Left lung (tissue), 10 donors: ENCODE measurements around the gene CENPT. TPM values are rescaled to one million over a fixed set of nuclear protein-coding genes. Genes with fewer than 3 reads are reported as not detected.

ENCODE experiments used
- ATAC-seq: fragments of 200-7000 bp; cut with Tn5 transposase; one replicate; pipeline ENCODE4 v1.9.1; 2020; ENCODE audit warnings: moderate library complexity
- DNase-seq, 4 donors: peaks; one replicate each; pipeline ENCODE4 v3.0.0-alpha.2; 2013 to 2020
- H3K27ac ChIP-seq, 2 donors: fragments of 200-600 bp; sonication (generic) in 1 of 2; one replicate each; pipeline versions ENCODE4 v1.5.0 to v1.8.0; 2020 to 2021
- H3K27me3 ChIP-seq, 2 donors: fragments of 200-600 bp; sonication (generic) in 1 of 2; one replicate each; pipeline versions ENCODE4 v1.5.0 to v1.8.0; 2020 to 2021
- H3K36me3 ChIP-seq, 2 donors: fragments of 200-600 bp; sonication (generic) in 1 of 2; one replicate each; pipeline versions ENCODE4 v1.5.0 to v1.8.0; 2020 to 2021
- H3K4me1 ChIP-seq, 2 donors: fragments of 200-600 bp; one replicate each; pipeline ENCODE4 v1.8.0; 2021
- H3K4me3 ChIP-seq, 2 donors: fragments of 200-600 bp; sonication (generic) in 1 of 2; one replicate each; pipeline versions ENCODE4 v1.5.0 to v1.8.0; 2020 to 2021; ENCODE audit warnings: mild to moderate bottlenecking in 1 of 2
- H3K9me3 ChIP-seq, 2 donors: fragments of 200-600 bp; sonication (generic) in 1 of 2; one replicate each; pipeline versions ENCODE4 v1.5.0 to v1.8.0; 2020 to 2021
- intact Hi-C, 2 donors: fragments of 100-400 bp; cut with DNase I; formaldehyde crosslinking; loops; one replicate each; pipeline versions ENCODE4 v1.11.2 to v1.14.2; 2022
- polyA plus RNA-seq, 6 donors: library from polyadenylated mRNA; unstranded; fragments of 120-200 nt; gene quantifications; one replicate each; pipeline ENCODE4 v1.2.1, GENCODE V29; 2013; ENCODE audit not compliant: insufficient read length in 6 of 6
- total RNA-seq, 2 donors: library from RNA; stranded (reverse); fragmentation: NEBNext Ultra II Directional; extraction: Animal tissue kit (Norgen Biotek cat#: 25700); gene quantifications; one replicate each; pipeline ENCODE4 v1.2.1, GENCODE V29; 2021
- TF ChIP-seq, protein P1 (sequence below), 2 donors: fragments of 200-600 bp; sonication (generic) in 1 of 2; IDR thresholded peaks; one replicate each; pipeline versions ENCODE4 v1.5.0 to v1.8.0; 2021; ENCODE audit warnings: antibody characterized with exemption in 2 of 2
- donor health status: DM: no; HTN: yes; CAD: no.
- donor health status: DM: no; HTN: no; CAD: no.

Gene CENPT
- total and polyA plus RNA-seq, 8 donors = 30.8 to 62.6 (median 50.5) TPM

DNA sequence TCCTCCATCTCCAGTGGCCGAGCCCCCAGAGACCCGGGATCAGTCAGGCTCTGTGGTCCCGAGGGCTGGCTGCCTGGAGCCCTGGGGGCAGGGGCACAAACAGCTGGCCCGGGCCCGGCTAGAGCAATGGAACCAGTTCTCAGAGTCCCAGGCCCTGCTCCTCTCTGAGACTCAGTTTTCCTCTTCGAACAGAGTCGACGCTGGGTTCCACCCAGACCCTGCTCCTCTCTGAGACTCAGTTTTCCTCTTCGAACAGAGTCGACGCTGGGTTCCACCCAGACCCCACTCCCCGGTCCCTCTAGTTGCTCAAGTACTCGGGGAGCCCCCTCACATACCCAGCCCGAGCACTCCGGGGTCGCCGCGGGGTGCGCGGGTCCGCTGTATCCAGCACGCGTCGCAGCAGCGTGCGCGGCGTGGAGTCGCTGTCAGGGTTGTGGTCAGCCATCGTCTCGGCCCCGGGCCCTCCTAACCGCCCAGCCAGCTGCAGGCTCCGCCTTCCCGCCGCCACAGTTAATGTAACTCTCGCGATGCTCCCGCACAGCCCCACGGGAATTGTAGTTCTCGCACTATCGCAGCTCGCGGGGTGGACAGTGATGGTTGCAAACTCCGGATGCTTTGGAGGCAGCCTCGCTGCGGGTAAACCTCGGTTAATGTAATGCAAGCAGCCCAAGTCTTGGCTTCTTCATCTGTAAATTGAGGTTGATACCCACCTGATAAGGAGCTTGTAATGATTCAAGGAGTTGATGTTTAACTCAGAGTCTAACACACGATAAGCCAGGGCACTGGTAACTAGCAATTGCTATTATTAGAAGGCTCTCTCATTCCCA is 13.9 kb downstream of the CENPT start:
- H3K36me3 ChIP-seq = peaks cover 0 to 37% of the 10 kb centered on the region in 2 donors
- DNase-seq (peak; percentile 89 to 97 (median 93)), ATAC-seq (peak; percentile 100)
- H3K9me3 ChIP-seq = no peaks in the 10 kb centered on the region
- peaks cover 2 to 17% of the 10 kb centered on the region in 2 donors for H3K4me1 ChIP-seq
- TF ChIP-seq, protein P1, sequence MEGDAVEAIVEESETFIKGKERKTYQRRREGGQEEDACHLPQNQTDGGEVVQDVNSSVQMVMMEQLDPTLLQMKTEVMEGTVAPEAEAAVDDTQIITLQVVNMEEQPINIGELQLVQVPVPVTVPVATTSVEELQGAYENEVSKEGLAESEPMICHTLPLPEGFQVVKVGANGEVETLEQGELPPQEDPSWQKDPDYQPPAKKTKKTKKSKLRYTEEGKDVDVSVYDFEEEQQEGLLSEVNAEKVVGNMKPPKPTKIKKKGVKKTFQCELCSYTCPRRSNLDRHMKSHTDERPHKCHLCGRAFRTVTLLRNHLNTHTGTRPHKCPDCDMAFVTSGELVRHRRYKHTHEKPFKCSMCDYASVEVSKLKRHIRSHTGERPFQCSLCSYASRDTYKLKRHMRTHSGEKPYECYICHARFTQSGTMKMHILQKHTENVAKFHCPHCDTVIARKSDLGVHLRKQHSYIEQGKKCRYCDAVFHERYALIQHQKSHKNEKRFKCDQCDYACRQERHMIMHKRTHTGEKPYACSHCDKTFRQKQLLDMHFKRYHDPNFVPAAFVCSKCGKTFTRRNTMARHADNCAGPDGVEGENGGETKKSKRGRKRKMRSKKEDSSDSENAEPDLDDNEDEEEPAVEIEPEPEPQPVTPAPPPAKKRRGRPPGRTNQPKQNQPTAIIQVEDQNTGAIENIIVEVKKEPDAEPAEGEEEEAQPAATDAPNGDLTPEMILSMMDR (IDR thresholded peaks at IDR 0.05) = no peak
- intact Hi-C loops = no loop called here
- H3K4me3 ChIP-seq = peak overlapping the region; percentile 69 to 92
- H3K27ac ChIP-seq = peak overlapping the region in 1 of 2 donors; percentile 48
- no peaks in the 10 kb centered on the region for H3K27me3 ChIP-seq

DNA sequence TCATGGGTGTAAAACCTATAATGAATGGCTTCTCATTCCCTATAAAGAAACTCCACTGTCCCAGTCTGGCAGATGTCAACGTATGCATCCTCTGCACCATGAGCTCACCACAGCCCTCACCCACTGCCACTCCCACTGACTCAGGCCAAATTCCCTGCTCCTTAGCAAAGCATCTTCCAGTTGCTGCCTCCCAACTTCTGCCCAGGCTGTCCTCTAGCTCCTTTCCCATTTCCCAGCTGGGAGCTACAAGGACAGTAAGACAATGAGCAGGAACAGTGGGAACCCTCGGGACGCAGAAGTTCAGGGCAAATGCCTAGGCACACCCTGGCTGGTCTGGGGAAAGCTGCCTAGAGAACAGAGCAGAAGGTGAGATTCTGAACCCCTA is 14.5 kb downstream of the CENPT start:
- ATAC-seq (peak; percentile 18), DNase-seq (no peak)
- intact Hi-C loops = no loop called here
- Histone ChIP-seq H3K27me3 (no peaks in the 10 kb centered on the region), H3K4me3 (peak overlapping the region; percentile 69 to 92), H3K27ac (peak overlapping the region in 1 of 2 donors; percentile 48), H3K4me1 (peaks cover 2 to 17% of the 10 kb centered on the region in 2 donors), H3K9me3 (no peaks in the 10 kb centered on the region), H3K36me3 (peaks cover 0 to 43% of the 10 kb centered on the region in 2 donors)
- TF ChIP-seq, protein P1 (IDR thresholded peaks at IDR 0.05) = no peak

DNA sequence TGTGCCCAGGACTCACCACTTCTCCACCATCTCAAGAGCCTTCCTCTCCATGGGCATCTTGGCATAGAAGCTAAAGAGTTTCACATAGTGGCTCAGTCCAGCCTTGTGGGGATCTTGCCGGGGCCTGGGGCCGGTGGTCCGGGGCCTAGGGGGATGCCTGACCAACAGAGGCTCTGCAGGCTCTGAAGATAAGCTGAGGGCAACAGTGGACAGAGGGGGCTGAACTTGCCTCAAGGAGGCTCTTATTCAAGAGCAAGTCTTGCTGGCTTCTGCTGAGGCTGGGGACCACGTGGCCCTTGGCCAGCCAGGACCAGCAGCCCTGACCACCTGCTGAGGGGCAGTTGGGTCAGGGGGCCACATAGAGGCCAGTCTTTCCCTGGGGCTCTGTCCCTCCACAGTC is 18.8 kb downstream of the CENPT start:
- intact Hi-C loops = loop anchor here in 1 of 2 donors (10.0 kb wide), 1 partner anchor 154 kb away; no protein-coding TSS in a partner anchor
- H3K36me3 ChIP-seq = peaks cover 0 to 67% of the 10 kb centered on the region in 2 donors
- DNase-seq = peak in 1 of 4 donors; percentile 49

DNA sequence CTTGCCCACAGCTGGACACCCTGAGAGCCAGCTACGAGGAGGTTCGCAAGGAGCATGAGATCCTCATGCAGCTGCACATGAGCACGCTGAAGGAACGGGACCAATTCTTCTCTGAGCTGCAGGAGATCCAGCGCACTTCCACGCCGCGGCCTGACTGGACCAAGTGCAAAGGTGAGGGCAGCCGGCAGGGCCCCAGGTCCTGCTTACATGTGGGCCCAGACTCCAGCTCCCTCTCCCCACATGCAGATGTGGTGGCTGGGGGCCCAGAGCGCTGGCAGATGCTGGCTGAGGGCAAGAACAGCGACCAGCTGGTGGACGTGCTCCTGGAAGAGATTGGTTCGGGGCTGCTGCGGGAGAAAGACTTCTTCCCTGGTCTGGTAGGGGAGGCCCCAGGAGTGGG is 21.6 kb downstream of the CENPT start:
- ATAC-seq (no peak), DNase-seq (peak in 1 of 4 donors; percentile 79)
- no peaks in the 10 kb centered on the region for H3K27me3 ChIP-seq
- H3K36me3 ChIP-seq = peaks cover 0 to 53% of the 10 kb centered on the region in 2 donors
- H3K27ac ChIP-seq = no peak overlapping the region
- H3K9me3 ChIP-seq = no peaks in the 10 kb centered on the region
- TF ChIP-seq, protein P1 (IDR thresholded peaks at IDR 0.05) = no peak
- no peaks in the 10 kb centered on the region for H3K4me1 ChIP-seq
- no peak overlapping the region for H3K4me3 ChIP-seq
- intact Hi-C loops = loop anchor here in 1 of 2 donors (10.0 kb wide), 1 partner anchor 151 kb away; no protein-coding TSS in a partner anchor

More for the DNA sequence above, 18.8 kb downstream of the CENPT start:
- H3K4me3 ChIP-seq = no peak overlapping the region
- H3K27me3 ChIP-seq = no peaks in the 10 kb centered on the region
- H3K27ac ChIP-seq = no peak overlapping the region
- no peak for ATAC-seq
- no peaks in the 10 kb centered on the region for H3K9me3 ChIP-seq
- TF ChIP-seq, protein P1 (IDR thresholded peaks at IDR 0.05) = no peak
- peaks cover 2 to 13% of the 10 kb centered on the region in 2 donors for H3K4me1 ChIP-seq

DNA sequence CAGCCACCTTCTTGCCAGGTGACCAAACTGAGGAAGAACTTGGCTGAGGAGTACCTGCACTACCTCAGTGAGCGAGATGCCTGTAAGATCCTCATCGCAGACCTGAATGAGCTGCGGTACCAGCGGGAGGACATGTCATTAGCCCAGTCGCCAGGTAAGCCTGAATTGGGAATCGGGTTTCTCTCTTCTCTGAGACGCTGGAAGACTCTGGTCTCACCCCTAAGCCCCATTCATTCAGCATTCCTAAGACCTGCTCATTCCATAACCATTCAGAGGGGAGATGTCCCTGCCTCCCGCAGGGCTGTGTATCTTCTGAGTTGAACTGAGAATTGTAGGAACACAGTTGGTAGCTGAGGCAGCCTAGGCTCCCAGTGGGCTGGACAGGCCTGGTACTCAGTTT is 22.4 kb downstream of the CENPT start:
- TF ChIP-seq, protein P1 (IDR thresholded peaks at IDR 0.05) = no peak
- no peaks in the 10 kb centered on the region for H3K4me1 ChIP-seq
- H3K36me3 ChIP-seq = peaks cover 0 to 45% of the 10 kb centered on the region in 2 donors
- no peaks in the 10 kb centered on the region for H3K9me3 ChIP-seq
- intact Hi-C loops = loop anchor here in 1 of 2 donors (10.0 kb wide), 1 partner anchor 150 kb away; no protein-coding TSS in a partner anchor
- no peaks in the 10 kb centered on the region for H3K27me3 ChIP-seq
- H3K27ac ChIP-seq = no peak overlapping the region
- no peak for ATAC-seq
- no peak for DNase-seq
- H3K4me3 ChIP-seq = no peak overlapping the region
